Psoas muscle (tissue), 8 donors: ENCODE data around the gene ARL6IP6. TPM values are rescaled to one million over a fixed set of nuclear protein-coding genes. Genes with fewer than 3 reads are reported as not detected.
"Not testable (repeated sequence)": the region's sequence is repeated elsewhere in the genome, so short reads cannot be mapped to it uniquely, and the experiment has no call there.

Experiments
- ATAC-seq, 4 donors: fragments of 200-7000 bp; cut with Tn5 transposase; one replicate each; pipeline ENCODE4 v1.9.1; 2020; ENCODE audit warnings: moderate library complexity in 3 of 4, mild to moderate bottlenecking in 2 of 4
- DNase-seq, 2 donors: peaks; one replicate each; pipeline ENCODE4 v3.0.0-alpha.2; 2020
- H3K27ac ChIP-seq: fragments of 200-600 bp; one replicate; pipeline ENCODE4 v1.8.0; 2022
- H3K27me3 ChIP-seq, 3 donors: fragments of 200-600 bp in 1 of 3; one replicate each; pipeline versions ENCODE4 v1.6.1 to v1.8.0; 2013 to 2022; ENCODE audit warnings: low read length in 2 of 3, mild to moderate bottlenecking in 2 of 3, moderate library complexity in 1 of 3; ENCODE audit not compliant: insufficient read depth in 3 of 3
- H3K36me3 ChIP-seq, 2 donors: fragments of 200-600 bp in 1 of 2; one replicate each; pipeline versions ENCODE4 v1.6.1 to v1.8.0; 2013 to 2022; ENCODE audit warnings: low read depth in 1 of 2, mild to moderate bottlenecking in 1 of 2, moderate library complexity in 1 of 2; ENCODE audit not compliant: insufficient read depth in 1 of 2
- H3K4me1 ChIP-seq: fragments of 200-600 bp; one replicate; pipeline ENCODE4 v1.8.0; 2022
- H3K4me3 ChIP-seq: fragments of 200-600 bp; one replicate; pipeline ENCODE4 v1.8.0; 2022; ENCODE audit warnings: mild to moderate bottlenecking
- H3K9me3 ChIP-seq: fragments of 200-600 bp; one replicate; pipeline ENCODE4 v1.8.0; 2022
- CTCF ChIP-seq: fragments of 200-600 bp; IDR thresholded peaks from one replicate; pipeline ENCODE4 v1.8.0; 2022; ENCODE audit warnings: antibody characterized with exemption
- WGBS, 3 donors: extraction: QIAGEN DNeasy Blood & Tissue Kit; methylation state at CpG; one replicate each; pipeline versions ENCODE4 v1.1.6 to v1.1.7; 2013; 5-methylcytosine and 5-hydroxymethylcytosine counted together
- intact Hi-C, 2 donors: fragments of 100-400 bp; cut with DNase I; formaldehyde crosslinking; loops; one replicate each; pipeline versions ENCODE4 v1.11.0 to v1.14.2; 2022
- polyA plus RNA-seq, 3 donors: library from polyadenylated mRNA; stranded (reverse); fragments of 200-250 nt; gene quantifications; one replicate each; pipeline ENCODE4 v1.2.3, GENCODE V29; 2013
- total RNA-seq, 4 donors: library from RNA; stranded (reverse); fragmentation: NEBNext Ultra II Directional in 2 of 4; extraction: Animal tissue kit (Norgen Biotek cat#: 25700) in 2 of 4; gene quantifications; one replicate each; pipeline versions ENCODE4 v1.2.1 to v1.2.4, GENCODE V29; 2021 to 2023
- donor health status: healthy with polysubstance abuse.
- donor health status: DM: no; HTN: no; CAD: no; lungs with moderate emphysema.
- donor health status: Bipolar disorder and iron deficiency.
- donor health status: healthy.
- donor health status: DM: yes; HTN: yes; CAD: no.
- donor health status: DM: no; HTN: no; CAD: no.
- donor health status: DM: no; HTN: no; CAD: no.
- donor health status: DM: yes; HTN: yes; CAD: no.

ARL6IP6 gene
- total and polyA plus RNA-seq, 7 donors, result 3.0 to 7.8 (median 5.2) TPM

GRCh38 chr2:152761214-152761613, 42.8 kb downstream of the ARL6IP6 start:
- H3K4me1 ChIP-seq, result no peaks in the 10 kb centered on the region
- H3K36me3 ChIP-seq, result peaks cover 0 to 42% of the 10 kb centered on the region in 2 donors
- WGBS, 3 donors, result 92 to 95% (median 93%) methylated on average over 4 of the region's 4 CpGs
- no peaks in the 10 kb centered on the region for H3K27me3 ChIP-seq
- DNase-seq (no peak), ATAC-seq (no peak)
- intact Hi-C loops, result no loop called here
- H3K4me3 ChIP-seq, result no peak overlapping the region
- no peaks in the 10 kb centered on the region for H3K9me3 ChIP-seq
- TF ChIP-seq CTCF, result no peak
- H3K27ac ChIP-seq, result no peak overlapping the region

DNA sequence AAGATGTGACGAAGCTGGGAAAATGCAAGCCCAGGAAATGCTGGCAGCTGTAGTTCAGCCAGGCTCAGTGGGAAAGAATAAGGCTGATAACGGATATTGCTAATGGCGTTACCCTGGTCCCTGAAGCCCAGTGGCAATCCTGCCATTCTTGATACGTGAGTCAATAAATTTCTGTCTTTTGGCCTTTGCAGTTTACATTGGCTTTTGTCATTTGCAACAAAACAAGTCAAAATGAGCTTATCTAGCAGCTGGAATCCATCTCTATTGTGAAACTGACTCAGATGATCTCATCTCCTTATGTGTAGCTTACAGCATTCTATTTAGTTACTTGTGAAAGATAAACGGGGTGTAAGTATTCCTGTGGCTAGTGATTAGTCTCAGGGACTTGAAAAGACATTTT, 43.8 kb downstream of the ARL6IP6 start:
- Histone ChIP-seq H3K9me3 (no peaks in the 10 kb centered on the region), H3K4me1 (no peaks in the 10 kb centered on the region), H3K27ac (no peak overlapping the region), H3K36me3 (peaks cover 0 to 35% of the 10 kb centered on the region in 2 donors), H3K27me3 (no peaks in the 10 kb centered on the region), H3K4me3 (no peak overlapping the region)
- no peak for DNase-seq
- no peak for ATAC-seq
- no peak for TF ChIP-seq CTCF
- 79 to 86% (median 85%) methylated on average over 5 of the region's 5 CpGs for WGBS, 3 donors
- intact Hi-C loops, result no loop called here

DNA sequence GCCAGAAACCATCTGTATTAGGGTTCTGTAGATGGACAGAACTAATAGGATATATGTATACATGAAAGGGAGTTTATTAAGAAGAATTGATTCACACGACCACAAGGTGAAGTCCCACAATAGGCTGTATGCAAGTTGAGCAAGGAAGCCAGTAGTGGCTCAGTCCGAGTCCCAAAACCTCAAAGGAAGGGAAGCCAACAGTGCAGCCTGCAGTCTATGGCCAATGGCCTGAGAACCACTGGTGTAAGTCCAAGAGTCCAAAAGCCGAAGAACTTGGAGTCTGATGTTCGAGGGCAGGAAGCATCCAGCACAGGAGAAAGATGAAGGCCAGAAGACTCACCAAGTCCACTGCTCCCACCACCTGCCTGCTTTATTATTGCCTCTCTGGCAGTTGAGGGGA, 44.8 kb downstream of the ARL6IP6 start:
- H3K36me3 ChIP-seq, result peaks cover 0 to 35% of the 10 kb centered on the region in 2 donors
- H3K27ac ChIP-seq, ATAC-seq, H3K4me3 ChIP-seq, intact Hi-C loops, H3K9me3 ChIP-seq, DNase-seq, H3K4me1 ChIP-seq, H3K27me3 ChIP-seq: not testable (repeated sequence)
- WGBS, 3 donors, result 82 to 93% (median 84%) methylated on average over 4 of the region's 4 CpGs

- H3K4me1 ChIP-seq, result no peaks in the 10 kb centered on the region
- no peak overlapping the region for H3K27ac ChIP-seq
- intact Hi-C loops, result no loop called here
- DNase-seq, result no peak
- TF ChIP-seq CTCF, result no peak
- no peaks in the 10 kb centered on the region for H3K9me3 ChIP-seq
- H3K4me3 ChIP-seq, result no peak overlapping the region
- ATAC-seq, result no peak
- H3K36me3 ChIP-seq, result peaks cover 0 to 35% of the 10 kb centered on the region in 2 donors
- 90 to 96% (median 96%) methylated on average over 1 of the region's 1 CpG for WGBS, 3 donors
- no peaks in the 10 kb centered on the region for H3K27me3 ChIP-seq
Measured at GRCh38 chr2:152763651-152764050, 45.2 kb downstream of the ARL6IP6 start.

DNA sequence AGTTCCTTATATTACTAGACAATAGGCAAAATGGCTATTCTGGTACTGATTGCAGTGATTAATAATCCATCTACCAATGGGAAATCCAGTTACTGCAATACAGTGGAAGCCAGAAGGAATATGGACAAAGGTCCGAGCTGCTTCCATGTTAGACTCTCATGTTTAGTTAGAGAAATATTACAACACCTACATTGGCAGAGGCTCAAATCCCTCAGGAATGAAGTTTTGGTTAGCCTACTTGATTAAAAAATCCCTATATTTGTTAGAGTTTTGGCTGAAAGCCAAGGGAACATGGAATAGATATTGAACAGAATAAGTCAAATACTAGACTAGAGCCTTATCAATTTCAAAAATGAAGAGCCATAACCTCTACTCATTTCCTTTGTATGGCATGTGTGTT, 48.5 kb downstream of the ARL6IP6 start:
- WGBS, 3 donors, result 84 to 94% (median 94%) methylated on average over 1 of the region's 1 CpG
- Histone ChIP-seq H3K9me3 (no peaks in the 10 kb centered on the region), H3K36me3 (peaks cover 0 to 15% of the 10 kb centered on the region in 2 donors), H3K4me3 (no peak overlapping the region), H3K27me3 (no peaks in the 10 kb centered on the region), H3K27ac (no peak overlapping the region), H3K4me1 (no peaks in the 10 kb centered on the region)
- intact Hi-C loops, result no loop called here
- no peak for DNase-seq
- no peak for ATAC-seq
- no peak for TF ChIP-seq CTCF
